HG03097 (cell line): ENCODE measurements around the gene LCN10.
"Not testable (repeated sequence)": the region's sequence is repeated elsewhere in the genome, so short reads cannot be mapped to it uniquely, and the experiment has no call there.

Experiments used
- ATAC-seq: cut with Tn5 transposase; IDR thresholded peaks from one replicate; pipeline ENCODE4 v1.9.1; 2021; ENCODE audit not compliant: unreplicated experiment, low FRiP score

Gene LCN10

DNA sequence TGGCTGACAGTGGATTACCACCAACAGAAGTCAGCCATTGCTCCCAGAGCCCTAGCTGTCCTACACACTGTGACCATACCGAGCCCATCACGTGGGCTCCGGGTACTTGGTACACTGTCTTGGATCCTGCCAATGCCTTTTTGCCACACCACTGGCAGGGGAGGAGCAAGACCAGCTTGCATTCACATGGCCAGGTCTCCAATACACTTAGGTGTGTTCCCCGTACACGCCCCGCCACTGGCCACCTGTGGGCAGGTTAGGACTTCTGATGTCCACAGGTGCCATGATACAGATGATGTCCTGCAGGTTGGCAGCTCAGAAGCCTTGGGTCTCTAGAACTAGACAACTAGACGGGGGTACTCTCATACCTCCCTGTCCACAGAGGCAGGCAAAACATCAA is 35.7 kb downstream of the LCN10 start:
- ATAC-seq, result no peak

DNA sequence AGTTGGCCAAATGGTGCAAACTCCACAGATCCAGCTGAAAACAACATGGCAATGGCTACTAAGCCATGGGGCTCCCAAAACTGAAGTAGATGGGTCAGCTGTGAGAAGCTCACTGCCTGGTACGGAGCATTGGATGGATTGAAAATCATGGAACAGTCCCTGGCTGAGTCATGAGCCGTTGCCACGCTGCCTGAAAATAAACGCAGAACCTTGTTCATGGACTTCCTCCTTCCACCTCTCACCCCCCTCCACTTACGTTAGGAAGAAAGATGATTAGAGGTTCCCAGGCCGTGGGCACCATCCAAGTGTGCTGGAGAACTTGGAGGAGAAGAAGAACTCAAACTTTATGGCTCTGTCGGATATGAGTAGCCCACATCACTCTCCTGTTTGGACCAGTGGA is 37.2 kb downstream of the LCN10 start:
- ATAC-seq, result no peak

DNA sequence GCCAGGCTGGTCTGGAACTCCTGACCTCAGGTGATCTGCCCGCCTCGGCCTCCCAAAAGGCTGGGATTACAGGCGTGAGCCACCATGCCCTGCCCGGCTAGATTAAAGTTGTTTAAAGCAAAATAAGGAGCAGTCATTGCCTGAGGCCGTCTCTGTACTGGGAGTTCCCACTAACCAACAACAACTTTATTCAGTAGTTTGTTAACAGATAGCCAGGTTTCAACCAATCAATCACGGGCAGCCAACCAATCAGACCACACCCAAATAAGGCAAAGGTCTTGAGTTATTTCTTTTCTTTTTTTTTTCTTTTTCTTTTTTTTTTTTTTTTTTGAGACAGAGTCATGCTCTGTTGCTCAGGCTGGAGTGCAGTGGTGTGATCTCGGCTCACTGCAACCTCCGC is 38.0 kb downstream of the LCN10 start:
- ATAC-seq, result not testable (repeated sequence)

DNA sequence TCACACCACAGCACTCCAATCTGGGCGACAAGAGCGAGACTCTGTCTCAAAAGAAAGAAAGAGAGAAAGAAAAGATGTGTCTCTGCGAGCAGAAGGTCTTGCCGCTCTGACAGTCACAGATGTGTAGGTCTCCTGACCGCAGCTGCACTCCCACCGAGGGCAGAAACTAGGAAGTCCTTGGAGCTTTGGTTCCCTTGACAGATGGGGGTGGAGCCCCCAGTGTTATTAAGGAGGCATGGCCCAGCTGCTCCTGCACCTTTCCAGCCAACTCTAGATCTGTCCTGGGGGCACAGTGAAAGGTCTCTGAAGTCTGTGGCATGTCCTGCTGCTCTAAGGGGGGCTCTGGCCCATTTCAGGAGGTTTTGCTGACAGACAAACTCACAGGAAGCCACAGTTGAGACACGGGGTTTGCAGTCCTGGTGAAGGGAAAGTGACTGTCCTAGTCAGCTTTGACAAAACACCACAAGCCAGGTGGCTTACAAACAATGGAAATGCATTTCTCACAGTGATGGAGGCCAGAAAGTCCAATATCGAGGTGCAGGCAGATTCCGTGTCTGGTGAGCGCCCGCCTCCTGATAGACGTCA is 39.4 kb downstream of the LCN10 start:
- ATAC-seq, result no peak

DNA sequence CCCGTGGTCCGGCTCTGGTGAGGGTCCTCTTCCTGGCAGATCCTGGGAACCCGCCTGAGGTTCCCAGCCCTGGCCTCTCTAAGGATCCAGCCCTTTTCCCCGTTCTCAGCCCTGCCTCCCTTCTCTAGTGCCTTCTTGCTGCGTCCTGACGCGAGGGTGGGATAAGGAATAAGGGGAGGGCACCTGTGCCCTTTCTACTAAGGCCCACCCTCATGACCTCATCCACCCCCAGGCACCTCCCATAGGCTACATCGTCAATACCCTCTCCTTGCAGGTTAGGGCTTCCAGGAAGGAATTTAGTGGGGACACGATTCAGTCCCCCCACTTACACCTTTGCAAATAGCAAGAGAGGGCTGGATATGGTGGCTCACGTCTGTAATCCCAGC is 41.1 kb downstream of the LCN10 start:
- no peak for ATAC-seq

DNA sequence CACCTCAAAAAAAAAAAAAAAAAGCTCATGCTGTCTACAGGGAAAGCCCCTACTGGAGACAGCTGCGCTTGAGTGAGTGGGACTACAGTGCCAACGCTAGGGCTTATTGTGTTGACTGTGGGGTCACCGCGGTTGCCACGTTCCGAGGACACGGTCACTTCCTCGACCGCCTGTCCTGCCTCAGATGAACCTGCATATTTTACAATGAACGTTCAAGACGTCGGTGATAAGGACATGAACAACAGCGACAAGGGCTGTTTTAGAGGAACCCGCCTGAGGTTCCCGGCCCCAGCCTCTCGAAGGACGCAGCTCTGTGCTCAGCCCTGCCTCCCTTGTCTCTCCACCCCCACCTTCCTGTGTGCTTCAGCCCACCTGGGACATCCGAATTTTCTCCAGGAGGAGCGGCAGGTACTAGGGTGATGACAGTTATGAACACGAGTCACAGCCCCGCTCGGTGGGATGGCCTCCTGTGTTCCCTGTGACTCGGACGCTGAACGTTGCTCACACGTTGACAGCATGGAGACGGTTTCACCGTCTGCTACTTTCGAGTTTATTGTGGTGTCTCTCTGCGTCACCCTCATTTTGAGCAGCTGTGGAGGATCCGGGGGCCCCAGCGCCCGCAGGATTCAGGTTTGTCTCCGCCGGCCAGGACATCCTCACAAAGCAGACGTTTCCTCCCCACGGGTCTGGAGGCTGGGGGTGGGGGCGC is 41.6 kb downstream of the LCN10 start:
- ATAC-seq, result peak; percentile 50

DNA sequence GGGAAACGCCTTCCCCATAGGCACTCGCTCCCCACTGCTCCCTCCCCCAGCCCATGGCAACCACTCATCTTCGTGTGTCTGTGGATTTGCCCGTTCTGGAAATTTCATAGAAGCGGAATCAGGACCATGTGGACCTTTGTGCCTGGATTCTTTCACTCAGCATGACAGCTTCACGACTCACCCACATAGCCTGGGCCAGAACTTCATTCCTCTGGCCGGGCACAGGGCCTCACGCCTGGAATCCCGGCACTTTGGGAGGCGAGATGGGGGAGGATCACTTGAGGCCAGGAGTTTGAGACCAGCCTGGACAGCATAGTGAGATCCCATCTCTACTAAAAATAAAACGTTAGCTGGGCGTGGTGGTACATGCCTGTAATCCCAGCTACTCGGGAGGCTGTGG is 42.4 kb downstream of the LCN10 start:
- ATAC-seq, result no peak

DNA sequence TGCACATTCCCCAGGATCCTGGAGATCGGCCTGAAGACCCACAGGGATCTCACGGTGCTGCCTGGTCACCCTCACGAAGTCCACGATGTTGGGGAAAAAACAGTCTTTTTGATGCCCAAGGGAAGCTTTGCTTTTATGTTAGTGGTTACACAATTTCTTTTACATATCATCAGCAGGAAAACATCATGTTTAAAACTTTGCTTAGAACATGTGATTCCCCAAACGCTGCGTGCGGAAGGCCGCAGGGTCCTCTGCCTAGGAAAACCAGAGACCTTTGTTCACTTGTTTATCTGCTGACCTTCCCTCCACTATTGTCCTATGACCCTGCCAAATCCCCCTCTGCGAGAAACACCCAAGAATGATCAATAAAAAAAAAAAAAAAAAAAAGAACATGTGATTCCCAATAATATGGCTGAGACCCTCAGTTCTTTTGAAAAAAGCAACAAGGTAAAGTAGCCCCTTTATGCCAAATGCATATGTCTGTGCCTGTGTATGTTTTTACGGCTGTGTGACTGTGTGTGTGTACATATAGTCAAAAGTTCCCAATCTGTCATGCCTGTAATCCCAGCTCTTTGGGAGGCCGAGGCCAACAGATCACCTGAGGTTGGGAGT is 44.0 kb downstream of the LCN10 start:
- ATAC-seq, result no peak

DNA sequence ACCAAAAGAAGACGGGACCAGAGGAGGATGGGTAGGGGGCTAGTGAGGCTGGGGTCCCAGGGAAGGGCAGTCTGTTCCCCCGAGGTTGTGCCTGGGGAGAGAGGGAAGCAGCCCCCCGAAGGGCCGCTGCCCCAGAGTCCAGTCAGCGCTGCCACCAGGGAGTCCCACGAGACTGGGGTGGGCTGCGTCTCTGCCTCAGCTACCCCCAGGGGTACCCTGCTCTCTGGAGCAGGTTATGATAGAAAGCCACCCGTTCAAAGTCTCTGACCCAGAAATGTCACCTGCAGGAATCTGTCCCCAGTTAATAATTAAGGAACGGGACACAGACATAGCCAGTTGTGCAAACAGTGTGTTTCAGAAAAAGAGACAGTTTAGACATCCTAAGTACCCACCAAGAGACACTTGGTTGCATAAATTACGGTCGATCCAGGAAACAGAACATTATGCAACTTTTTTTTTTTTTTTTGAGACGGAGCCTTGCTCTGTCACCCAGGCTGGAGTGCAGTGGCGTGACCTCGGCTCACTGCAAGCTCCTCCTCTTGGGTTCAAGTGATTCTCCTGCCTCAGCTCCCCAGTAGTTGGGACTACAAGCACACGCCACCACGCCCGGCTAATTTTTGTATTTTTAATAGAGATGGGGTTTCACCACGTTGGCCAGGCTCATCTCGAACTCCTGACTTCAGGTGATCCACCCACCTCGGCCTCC is 44.8 kb downstream of the LCN10 start:
- no peak for ATAC-seq

DNA sequence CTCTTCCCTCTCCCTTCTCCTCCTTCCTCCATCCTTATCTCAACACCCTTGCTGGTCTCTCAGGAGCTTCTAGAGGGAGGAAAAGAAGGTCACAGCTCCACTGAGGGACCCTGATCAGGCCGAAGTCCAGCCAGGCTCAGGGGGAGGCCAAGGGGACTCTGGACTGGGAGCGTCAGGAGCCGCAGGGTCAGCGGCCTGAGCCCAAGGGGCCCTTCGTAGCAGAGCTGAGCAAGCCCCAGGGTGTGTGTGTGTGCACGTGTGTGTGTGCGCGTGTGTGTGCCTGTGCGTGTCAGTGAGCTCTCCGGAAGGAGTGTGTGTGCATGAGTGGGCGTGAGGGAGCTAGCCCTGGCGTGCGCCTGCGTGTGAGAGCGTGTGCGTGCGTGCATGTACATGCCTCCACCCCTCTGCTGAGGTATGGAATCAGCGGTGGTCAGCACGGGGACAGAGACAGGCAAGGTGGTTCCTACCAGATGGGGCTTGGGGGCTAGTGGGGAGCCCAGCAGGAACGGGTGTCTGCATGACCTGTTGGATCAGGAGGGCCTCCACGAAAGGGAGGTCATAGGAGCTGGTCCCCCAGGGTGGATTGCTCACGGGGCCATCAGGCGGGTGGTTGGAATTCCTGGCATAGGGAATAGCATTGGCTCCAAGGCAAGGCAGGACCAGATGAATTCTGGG is 45.5 kb downstream of the LCN10 start:
- ATAC-seq, result no peak

DNA sequence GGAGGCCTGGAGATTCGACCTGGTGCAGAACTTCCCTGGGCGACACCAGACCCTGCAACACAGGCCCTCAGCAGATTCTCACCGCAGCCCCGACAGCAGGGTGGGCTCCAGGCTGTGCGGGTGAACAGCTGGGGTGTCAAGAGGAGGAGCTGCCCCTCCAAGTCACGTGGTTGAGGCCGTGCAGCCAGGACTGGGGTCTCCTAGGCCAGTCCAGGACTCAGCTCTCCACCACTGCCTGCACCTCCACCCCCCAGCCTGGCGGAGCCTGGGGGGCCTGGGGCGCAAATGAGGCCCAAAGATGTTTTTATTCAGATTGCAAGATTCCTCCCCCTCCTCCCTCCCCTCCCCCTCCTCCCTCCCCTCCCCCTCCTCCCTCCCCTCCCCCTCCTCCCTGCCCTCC is 46.2 kb downstream of the LCN10 start:
- ATAC-seq, result no peak

DNA sequence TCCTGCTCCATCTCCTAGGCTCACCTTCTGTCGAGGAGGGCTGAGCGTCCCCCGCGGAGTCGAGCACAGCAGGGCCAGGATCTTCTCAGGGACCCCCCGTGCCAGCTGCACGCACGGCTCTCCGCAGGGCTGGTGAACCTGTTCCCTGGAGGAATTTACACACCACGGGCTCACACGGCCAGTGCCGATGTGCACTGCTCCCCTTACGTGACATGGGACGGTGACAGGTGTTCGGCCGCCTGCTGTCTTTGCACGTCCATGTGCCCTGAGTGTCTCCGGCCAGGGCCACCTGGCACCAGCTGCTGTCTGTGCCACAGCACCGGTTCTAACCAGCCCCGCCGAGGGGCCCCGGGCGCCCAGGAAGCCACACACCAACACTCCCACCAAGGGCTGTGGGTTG is 46.8 kb downstream of the LCN10 start:
- ATAC-seq, result no peak

DNA sequence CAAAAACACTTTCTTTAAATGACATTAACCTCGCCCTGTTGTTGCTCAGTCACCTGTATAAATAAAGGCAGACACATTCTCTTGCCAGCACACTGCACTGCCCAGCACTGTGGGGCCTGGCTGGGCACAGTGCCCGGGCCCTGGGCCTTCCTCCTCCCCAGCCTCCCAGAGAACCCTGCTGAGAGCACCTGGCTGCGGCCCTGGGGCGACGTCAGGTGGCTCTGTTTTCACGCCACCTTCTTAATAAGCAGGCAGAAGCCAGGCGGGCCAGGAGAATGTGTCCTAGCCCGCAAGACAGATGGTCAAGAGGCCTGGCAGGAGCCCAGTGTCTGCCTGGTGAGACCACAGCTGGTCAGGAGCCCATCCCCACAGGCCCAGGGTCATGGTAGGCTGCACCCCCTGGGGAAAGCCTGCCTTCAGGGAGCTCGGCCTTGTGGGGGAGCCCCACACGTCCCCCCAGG is 47.3 kb downstream of the LCN10 start:
- ATAC-seq, result no peak

DNA sequence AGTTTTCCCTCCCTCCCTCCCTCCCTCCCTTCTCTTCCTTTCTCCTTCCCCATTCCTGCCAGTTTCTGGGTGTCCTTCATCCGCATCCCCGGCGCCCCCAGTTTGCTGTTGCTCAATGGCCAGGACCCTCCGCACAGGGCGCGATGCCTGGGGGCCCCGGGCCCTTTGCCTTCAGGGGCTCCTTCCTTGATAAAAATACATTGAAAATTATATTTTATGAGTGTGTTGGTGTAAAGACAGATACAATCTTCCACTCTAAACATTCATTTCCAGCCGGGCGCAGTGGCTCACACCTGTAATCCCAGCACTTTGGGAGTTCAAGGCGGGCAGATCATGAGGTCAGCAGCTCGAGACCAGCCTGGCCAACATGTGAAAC is 47.9 kb downstream of the LCN10 start:
- ATAC-seq, result no peak

DNA sequence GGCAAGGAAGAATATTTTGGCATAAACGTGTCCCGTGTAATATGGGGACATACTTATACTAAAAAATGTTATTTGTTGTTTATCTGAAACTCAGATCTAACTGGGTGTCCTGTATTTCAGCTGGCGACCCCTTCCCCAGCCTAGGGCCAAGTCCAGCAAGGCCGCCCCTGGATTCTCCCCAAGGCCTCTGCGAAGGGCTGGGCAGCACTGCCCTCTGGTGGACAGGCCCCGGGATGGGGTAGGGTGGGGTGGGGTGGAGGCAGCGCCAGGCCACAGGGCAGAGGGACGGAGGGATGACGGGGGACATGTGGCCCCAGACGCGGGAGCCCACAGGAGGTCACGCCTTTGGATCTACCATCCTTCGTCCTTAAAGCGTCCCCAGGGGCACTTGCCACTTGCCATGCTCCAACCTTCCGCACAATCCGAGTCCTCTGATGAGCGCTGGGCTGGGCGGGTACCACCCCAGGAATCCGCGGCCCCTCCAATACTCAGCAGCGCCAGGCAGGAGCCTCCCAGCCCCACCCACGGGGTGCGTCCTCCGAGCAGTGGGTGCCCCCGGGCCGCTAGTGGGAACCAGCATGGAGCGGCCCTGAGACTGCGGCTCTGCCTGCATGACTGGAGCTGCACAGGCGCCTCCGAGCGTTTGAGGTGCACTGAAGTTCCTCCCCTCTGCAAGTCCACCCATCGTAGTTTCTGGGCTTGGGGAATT is 48.4 kb downstream of the LCN10 start:
- no peak for ATAC-seq

DNA sequence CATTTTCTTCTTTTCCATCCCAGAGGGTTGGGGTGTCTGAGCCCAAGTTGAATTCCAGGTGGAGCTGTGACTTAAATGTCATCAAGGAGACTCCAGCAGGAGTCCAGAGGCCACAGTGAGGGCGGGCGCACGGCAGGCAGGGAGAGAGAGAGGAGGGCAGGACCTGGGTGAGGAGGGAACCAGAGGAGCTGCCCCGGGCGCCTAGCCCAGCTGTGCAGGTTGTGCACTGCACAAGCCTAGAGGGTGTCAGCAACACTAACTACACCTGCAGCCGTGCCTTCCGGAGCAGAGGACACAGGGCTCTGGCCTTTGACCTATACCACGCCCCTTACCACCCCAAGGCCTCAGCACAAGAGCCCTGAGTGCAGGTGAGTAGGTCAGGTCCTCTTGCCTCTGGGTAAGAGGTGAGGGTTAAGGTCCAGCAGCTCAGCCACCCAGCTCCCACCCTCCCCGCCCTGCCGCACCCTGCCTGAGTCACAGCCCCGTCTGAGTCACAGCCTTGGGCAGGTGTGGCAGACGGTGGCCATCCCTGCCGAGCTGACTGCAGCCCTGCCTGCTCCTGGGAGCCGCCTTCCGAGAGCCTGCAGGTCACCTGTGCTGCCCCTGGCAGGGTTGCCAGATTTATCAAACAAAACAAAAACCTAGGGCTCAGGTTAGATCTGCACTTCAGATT is 49.1 kb downstream of the LCN10 start:
- ATAC-seq, result no peak

DNA sequence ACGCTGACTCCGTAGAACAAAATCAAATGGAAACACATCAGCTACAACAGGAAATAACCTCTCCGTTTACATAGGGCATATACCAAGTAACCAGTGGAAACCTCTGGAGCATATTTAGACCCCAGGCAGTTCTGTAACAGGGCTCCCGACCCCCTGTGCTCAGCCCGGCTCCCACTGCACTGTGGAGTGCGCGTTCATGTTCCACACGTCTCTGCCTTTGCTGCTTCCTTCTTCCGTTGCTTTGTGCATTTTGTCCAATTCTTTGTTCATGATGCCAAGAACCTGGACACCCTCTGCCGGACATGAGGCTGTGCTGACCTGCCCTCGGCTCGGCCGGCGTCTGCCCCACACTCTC is 49.6 kb downstream of the LCN10 start:
- no peak for ATAC-seq

DNA sequence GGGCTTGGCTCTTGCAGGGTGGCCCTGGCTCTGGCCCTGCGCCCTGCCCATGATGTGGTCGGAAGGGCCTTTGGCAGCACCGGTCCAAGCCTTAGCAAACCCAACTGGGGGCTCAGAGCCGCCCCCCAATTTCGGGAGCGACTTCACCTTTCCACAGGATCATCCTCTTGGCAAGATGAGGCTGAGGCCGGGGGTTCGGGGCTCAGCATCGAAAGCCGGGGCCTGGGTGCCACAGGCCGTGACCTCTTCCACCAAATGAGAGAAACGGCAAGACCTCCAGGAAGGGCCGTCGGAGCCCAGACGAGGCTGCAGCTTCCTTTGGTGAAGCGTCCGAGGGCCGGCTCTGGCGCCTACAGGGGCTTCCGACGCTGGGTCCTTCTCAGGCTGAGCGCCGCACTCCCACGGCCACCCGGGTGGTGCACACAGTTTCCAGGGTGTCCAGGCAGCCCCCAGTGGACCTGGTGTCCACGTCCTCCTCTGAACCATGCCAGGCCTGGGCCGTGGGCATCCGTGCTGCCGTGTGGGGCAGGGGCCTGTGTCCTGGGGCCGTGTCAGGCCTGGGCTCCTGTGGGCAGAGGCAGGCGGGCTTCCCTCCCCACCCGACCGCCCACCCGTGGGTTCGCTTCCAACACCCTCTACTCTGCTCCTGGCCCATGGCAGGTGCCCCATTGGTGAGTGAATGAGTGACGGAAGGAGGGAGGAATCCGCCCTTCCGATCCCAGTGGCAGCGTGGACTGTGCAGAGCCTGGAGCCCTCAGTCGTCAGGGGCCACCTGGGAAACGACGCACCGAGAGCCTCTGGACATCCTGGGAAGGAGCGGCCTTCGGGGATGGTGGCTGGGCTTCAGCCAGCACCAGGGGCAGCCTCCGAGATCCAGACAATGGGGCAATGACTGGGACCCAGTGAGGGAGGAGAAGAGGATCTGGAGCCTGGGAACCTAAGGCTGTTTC is 50.3 kb downstream of the LCN10 start:
- ATAC-seq, result no peak
